Stomach (tissue), 4 donors: Measurements from ENCODE around the gene GALNT2.

Source experiments
- EP300 ChIP-seq: sonication (generic); formaldehyde crosslinking; IDR thresholded peaks from one replicate; pipeline ENCODE4 v1.6.1; 2017; ENCODE audit warnings: antibody characterized with exemption
- POLR2A ChIP-seq, 4 donors: fragments of 450-650 bp; IDR thresholded peaks; one replicate each; pipeline ENCODE4 v1.6.1; 2016; ENCODE audit warnings: antibody characterized with exemption in 4 of 4, control low read depth in 2 of 4, mild to moderate bottlenecking in 1 of 4, moderate library complexity in 1 of 4
- POLR2AphosphoS5 ChIP-seq, 3 donors: sonication (generic); formaldehyde crosslinking; IDR thresholded peaks; one replicate each; pipeline ENCODE4 v1.6.1; 2016; ENCODE audit warnings: antibody characterized with exemption in 3 of 3
- TF ChIP-seq, protein P1 (sequence below), 7 experiments: fragments of 450-650 bp in 4 of 7; fragments of 200-600 bp in 3 of 7; sonication (generic) in 3 of 7; IDR thresholded peaks; one replicate each; pipeline ENCODE4 v1.5.1; 2016 to 2019; ENCODE audit warnings: antibody characterized with exemption in 7 of 7, control low read depth in 2 of 7, mild to moderate bottlenecking in 1 of 7

DNA sequence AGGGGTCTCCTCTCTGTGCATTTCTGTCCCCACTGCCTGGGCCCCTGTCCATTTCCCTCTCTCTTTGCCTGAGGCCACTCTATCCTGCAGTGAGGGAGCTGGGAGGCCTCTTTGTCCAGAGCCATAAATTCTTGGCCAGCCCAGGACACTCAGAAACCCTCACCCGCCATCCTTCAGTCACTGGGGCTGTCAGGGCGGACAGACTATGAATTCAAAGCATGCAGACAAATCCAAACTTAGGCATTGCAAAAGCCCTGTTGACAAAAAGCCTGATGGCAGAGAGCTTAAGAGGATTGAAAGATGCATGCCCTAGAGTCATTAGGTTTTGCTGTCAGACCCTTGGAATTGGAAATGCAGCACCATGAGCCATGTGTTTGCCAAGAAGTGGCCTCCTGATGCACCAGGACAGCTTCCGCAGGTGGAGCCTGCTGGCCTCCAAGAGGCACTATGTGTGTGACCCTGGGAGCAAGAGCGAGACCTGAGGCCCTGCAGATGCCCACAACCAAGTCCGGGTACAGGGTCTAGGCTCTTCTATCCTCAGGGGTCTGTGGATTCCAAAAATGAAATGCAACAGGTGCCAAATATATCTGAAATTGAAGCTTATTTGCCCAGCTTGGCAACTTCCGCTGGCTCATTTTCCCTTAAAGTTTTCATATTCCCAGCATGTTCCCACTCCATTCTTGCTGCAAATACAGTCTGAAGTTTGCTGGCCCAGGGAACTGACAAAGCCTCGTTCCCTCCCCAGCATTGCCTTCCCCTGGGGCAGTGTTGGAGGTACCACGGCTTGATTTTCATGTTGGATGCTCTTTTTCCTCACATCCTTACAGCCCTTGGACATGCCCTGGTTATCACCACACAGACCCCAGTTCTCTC is 181.2 kb downstream of the GALNT2 start:
- TF ChIP-seq, protein P1, sequence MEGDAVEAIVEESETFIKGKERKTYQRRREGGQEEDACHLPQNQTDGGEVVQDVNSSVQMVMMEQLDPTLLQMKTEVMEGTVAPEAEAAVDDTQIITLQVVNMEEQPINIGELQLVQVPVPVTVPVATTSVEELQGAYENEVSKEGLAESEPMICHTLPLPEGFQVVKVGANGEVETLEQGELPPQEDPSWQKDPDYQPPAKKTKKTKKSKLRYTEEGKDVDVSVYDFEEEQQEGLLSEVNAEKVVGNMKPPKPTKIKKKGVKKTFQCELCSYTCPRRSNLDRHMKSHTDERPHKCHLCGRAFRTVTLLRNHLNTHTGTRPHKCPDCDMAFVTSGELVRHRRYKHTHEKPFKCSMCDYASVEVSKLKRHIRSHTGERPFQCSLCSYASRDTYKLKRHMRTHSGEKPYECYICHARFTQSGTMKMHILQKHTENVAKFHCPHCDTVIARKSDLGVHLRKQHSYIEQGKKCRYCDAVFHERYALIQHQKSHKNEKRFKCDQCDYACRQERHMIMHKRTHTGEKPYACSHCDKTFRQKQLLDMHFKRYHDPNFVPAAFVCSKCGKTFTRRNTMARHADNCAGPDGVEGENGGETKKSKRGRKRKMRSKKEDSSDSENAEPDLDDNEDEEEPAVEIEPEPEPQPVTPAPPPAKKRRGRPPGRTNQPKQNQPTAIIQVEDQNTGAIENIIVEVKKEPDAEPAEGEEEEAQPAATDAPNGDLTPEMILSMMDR (IDR thresholded peaks at IDR 0.05): no peak
- TF ChIP-seq POLR2A (IDR thresholded peaks at IDR 0.05): no peak
- no peak for TF ChIP-seq EP300
- TF ChIP-seq POLR2AphosphoS5 (IDR thresholded peaks at IDR 0.05): no peak
